ENCODE results near the gene C19orf25.

DNA sequence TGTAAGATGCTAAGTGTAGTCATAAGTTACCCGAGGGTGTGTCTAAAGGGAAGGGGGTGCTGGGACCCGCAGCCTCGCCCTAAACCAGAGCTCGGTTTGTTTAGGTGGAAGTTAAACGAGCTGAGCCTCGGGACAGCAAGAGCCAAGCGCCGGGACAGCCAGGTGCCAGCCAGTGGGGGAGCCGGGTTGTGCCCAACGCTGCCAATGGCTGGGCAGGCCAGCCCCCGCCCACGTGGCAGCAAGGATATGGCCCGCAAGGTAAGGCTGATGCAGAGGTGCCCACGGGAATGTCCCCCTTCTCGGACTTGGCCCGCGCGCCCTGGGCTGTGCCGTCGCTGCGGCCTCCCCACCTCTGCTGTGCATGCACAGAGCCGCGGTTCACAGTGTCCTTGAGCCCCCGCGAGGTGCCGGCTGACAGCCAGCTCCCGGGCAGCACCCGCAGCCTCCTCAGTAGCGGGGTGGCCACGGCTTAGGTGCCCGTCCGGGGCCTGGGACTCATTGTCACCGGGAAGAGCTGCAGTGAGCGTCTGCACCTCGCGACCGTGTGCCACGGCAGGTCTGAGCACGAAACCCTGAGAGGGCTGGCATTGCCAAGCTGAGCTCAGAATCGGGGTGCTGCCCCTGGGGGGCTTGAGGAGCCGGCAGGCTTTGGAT lies 50.1 kb downstream of the C19orf25 start:
- TF ChIP-seq, protein P1, sequence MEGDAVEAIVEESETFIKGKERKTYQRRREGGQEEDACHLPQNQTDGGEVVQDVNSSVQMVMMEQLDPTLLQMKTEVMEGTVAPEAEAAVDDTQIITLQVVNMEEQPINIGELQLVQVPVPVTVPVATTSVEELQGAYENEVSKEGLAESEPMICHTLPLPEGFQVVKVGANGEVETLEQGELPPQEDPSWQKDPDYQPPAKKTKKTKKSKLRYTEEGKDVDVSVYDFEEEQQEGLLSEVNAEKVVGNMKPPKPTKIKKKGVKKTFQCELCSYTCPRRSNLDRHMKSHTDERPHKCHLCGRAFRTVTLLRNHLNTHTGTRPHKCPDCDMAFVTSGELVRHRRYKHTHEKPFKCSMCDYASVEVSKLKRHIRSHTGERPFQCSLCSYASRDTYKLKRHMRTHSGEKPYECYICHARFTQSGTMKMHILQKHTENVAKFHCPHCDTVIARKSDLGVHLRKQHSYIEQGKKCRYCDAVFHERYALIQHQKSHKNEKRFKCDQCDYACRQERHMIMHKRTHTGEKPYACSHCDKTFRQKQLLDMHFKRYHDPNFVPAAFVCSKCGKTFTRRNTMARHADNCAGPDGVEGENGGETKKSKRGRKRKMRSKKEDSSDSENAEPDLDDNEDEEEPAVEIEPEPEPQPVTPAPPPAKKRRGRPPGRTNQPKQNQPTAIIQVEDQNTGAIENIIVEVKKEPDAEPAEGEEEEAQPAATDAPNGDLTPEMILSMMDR (conservative IDR thresholded peaks at IDR 0.05) = no peak
- TF ChIP-seq ZFX (IDR thresholded peaks at IDR 0.05) = no peak
